DMS 273 treated with DMSO at 0.1 percent for 48 hours (cell line): ENCODE results near the gene MTCL3.

ENCODE experiments used
- DNase-seq: peaks from one replicate; lab custom pipeline; 2025; lab: John Stamatoyannopoulos, UW

Gene MTCL3

GRCh38 chr6:127423921-127424320, 95.2 kb downstream of the MTCL3 start:
- no peak for DNase-seq
